Nephron (organoid): Measurements from ENCODE around the gene SESTD1.

Source experiments
- H3K27ac Mint-ChIP-seq, 3 experiments: 2 replicates each; pipeline ENCODE4 v1.8.0; 2020; ENCODE audit warnings: mixed read lengths in 3 of 3, mild to moderate bottlenecking in 2 of 3, moderate library complexity in 1 of 3
- H3K27me3 Mint-ChIP-seq: 2 replicates; pipeline ENCODE4 v1.8.0; 2021; ENCODE audit warnings: low read depth, mild to moderate bottlenecking, moderate library complexity, mixed read lengths
- H3K36me3 Mint-ChIP-seq: 2 replicates; pipeline ENCODE4 v1.8.0; 2020; ENCODE audit warnings: low read depth, mixed read lengths
- H3K4me1 Mint-ChIP-seq: 2 replicates; pipeline ENCODE4 v1.8.0; 2020; ENCODE audit warnings: mixed read lengths
- H3K4me3 Mint-ChIP-seq, 3 experiments: 2 replicates each; pipeline ENCODE4 v1.8.0; 2020; ENCODE audit warnings: mild to moderate bottlenecking in 3 of 3, mixed read lengths in 3 of 3, moderate library complexity in 2 of 3
- H3K9me3 Mint-ChIP-seq: 2 replicates; pipeline ENCODE4 v1.8.0; 2020; ENCODE audit warnings: mixed read lengths
- TF ChIP-seq, protein P1 (sequence below), 3 experiments: fragments of 200-600 bp; sonication (generic); IDR thresholded peaks; one replicate each; pipeline ENCODE4 v1.5.0; 2021; ENCODE audit warnings: antibody characterized with exemption in 3 of 3; ENCODE audit not compliant: unreplicated experiment in 3 of 3

The SESTD1 gene

DNA sequence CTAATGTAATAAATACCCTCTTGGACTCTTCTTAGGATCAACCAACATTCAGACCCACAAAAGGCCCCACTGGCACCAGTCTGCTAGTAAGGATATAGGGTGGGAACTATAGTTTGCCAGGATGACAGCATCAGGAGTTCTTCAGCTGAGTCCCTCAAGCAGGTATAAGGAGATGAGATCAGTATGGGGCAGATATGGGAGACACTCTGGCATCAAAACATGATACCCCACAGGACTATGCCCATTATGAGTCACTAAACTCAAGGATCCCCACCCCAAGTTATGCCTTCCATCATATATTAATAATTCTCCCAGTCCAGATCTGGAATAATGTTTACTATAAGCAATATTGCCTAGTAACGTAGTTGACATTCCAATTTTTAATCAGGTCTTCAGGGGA lies 131.6 kb downstream of the SESTD1 start:
- Mint-ChIP-seq H3K4me1 (no peaks in the 10 kb centered on the region), H3K27ac (no peak overlapping the region), H3K9me3 (no peaks in the 10 kb centered on the region), H3K36me3 (no peaks in the 10 kb centered on the region), H3K27me3 (no peaks in the 10 kb centered on the region), H3K4me3 (no peak overlapping the region)
- TF ChIP-seq, protein P1, sequence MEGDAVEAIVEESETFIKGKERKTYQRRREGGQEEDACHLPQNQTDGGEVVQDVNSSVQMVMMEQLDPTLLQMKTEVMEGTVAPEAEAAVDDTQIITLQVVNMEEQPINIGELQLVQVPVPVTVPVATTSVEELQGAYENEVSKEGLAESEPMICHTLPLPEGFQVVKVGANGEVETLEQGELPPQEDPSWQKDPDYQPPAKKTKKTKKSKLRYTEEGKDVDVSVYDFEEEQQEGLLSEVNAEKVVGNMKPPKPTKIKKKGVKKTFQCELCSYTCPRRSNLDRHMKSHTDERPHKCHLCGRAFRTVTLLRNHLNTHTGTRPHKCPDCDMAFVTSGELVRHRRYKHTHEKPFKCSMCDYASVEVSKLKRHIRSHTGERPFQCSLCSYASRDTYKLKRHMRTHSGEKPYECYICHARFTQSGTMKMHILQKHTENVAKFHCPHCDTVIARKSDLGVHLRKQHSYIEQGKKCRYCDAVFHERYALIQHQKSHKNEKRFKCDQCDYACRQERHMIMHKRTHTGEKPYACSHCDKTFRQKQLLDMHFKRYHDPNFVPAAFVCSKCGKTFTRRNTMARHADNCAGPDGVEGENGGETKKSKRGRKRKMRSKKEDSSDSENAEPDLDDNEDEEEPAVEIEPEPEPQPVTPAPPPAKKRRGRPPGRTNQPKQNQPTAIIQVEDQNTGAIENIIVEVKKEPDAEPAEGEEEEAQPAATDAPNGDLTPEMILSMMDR (IDR thresholded peaks at IDR 0.05; ENCODE audit: unreplicated experiment in 3 of 3): no peak

DNA sequence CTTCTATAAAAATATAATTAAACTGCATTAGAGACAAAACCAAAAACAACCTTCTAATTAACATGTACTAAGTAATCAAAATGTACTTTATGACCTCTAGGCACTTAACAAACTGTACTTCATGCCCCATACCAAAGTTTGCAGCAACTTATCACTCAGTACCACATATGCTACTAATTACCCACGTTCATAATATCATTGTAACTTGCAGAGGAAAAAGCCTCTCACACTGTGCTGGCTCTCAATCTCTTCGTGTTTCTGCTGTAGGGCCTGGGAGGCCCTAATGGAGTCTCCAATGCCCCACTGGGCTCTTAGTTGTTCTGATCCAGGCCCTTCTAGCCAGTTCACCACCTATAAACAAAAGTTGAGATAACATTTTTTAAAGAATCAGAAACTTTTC lies 132.6 kb downstream of the SESTD1 start:
- Mint-ChIP-seq H3K4me3 (no peak overlapping the region), H3K36me3 (no peaks in the 10 kb centered on the region), H3K4me1 (no peaks in the 10 kb centered on the region), H3K27ac (no peak overlapping the region), H3K9me3 (no peaks in the 10 kb centered on the region), H3K27me3 (no peaks in the 10 kb centered on the region)
- TF ChIP-seq, protein P1 (IDR thresholded peaks at IDR 0.05; ENCODE audit: unreplicated experiment in 3 of 3): no peak

DNA sequence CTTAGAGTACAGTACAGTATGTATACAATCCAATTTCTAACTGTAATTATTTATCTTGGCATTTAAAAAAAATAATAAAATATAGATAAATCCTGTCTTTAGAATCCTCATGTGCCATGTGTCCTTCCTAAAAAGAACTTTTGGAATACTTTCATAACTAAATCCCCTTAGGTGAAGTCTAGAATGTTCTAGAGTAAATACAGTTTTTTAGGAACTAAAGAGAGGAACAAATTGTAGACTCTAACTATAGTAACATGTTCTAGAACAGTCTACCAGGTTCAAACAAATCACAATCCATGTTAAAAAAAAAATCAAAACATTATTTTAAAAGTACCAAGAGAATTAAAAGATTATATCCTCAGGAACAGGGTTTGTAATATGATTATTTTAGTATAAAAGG lies 134.1 kb downstream of the SESTD1 start:
- no peak overlapping the region for H3K4me3 Mint-ChIP-seq
- no peak overlapping the region for H3K27ac Mint-ChIP-seq
- H3K36me3 Mint-ChIP-seq: no peaks in the 10 kb centered on the region
- TF ChIP-seq, protein P1 (IDR thresholded peaks at IDR 0.05; ENCODE audit: unreplicated experiment in 3 of 3): no peak
- H3K27me3 Mint-ChIP-seq: no peaks in the 10 kb centered on the region
- no peaks in the 10 kb centered on the region for H3K4me1 Mint-ChIP-seq
- no peaks in the 10 kb centered on the region for H3K9me3 Mint-ChIP-seq

DNA sequence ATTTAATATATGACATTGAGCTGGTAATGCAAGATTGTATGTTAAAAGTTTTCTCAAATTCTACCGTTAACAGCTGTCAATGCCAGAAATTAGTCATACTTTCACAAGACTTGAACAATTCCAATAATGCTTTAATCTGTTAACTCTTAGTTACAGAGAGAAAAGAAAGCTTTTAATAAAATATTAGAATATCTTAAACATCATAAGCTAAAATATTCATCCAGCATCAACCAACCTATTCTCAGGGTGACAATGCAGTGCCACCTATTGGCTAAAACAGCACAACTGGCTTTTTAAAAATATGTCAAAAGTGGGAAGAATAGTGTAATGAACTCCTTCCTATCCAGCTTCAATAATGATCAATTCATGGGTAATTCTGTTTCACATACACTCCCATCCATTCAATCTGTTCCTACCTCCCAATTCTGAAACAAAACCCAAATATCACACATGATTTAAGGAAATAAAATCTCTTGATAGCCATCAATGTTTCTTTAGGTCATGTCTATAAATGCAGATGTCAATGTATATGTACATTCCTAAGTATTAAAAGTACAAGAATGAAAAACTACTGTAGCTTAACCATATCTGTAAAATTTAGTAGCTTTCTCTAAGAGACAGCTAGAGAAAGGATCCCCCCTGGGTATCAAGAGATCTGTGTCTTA lies 134.9 kb downstream of the SESTD1 start:
- no peak overlapping the region for H3K4me3 Mint-ChIP-seq
- no peaks in the 10 kb centered on the region for H3K36me3 Mint-ChIP-seq
- H3K9me3 Mint-ChIP-seq: no peaks in the 10 kb centered on the region
- H3K27ac Mint-ChIP-seq: no peak overlapping the region
- H3K27me3 Mint-ChIP-seq: no peaks in the 10 kb centered on the region
- TF ChIP-seq, protein P1 (IDR thresholded peaks at IDR 0.05; ENCODE audit: unreplicated experiment in 3 of 3): peak; percentile 34 to 65 (median 51)
- H3K4me1 Mint-ChIP-seq: no peaks in the 10 kb centered on the region

DNA sequence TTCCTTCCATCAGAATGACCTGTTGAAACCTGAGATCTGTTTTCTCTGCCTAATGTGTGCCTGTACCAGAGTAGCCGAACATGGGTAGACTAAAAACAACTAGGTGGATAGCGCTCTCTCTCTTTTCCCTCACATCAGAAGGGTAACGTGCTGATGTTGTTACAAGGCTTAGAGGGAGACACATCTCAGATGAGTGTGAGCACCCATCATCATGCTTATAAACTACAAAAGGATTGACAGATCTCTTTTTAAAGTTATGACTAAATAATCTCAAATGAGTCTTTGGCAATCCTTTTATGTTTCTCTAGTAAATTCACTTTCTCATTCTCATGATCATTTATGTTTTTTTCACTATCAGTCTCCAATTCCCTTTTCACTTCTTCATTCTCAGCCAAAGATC lies 139.2 kb downstream of the SESTD1 start:
- H3K27ac Mint-ChIP-seq: no peak overlapping the region
- H3K4me1 Mint-ChIP-seq: no peaks in the 10 kb centered on the region
- no peaks in the 10 kb centered on the region for H3K9me3 Mint-ChIP-seq
- H3K36me3 Mint-ChIP-seq: peaks cover 16% of the 10 kb centered on the region
- TF ChIP-seq, protein P1 (IDR thresholded peaks at IDR 0.05; ENCODE audit: unreplicated experiment in 3 of 3): no peak
- H3K4me3 Mint-ChIP-seq: no peak overlapping the region
- H3K27me3 Mint-ChIP-seq: no peaks in the 10 kb centered on the region

DNA sequence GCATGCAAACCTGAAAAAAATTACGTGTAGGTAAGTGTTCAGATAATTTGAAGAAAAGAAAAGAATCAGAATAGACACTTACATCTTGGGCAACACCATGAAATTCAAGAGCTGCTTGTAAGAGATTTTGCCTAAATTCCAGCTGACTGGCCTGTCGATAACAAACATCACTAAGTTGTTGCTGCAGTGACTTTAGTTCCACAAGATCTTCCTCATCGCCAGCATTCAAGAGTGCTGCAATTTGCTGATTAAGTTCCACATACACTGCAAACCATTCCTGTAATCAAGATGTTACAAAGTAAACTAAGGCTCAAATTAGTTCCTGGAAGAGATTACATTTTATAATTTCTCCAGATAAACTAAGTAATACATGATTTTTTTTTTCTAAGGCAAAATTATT lies 140.3 kb downstream of the SESTD1 start:
- Mint-ChIP-seq H3K4me3 (no peak overlapping the region), H3K4me1 (no peaks in the 10 kb centered on the region), H3K27me3 (no peaks in the 10 kb centered on the region), H3K36me3 (peaks cover 26% of the 10 kb centered on the region), H3K9me3 (no peaks in the 10 kb centered on the region), H3K27ac (no peak overlapping the region)
- TF ChIP-seq, protein P1 (IDR thresholded peaks at IDR 0.05; ENCODE audit: unreplicated experiment in 3 of 3): no peak
